ENCODE data around the gene FAM53C. TPM values are rescaled to one million over a fixed set of nuclear protein-coding genes. Genes with fewer than 3 reads are reported as not detected.

The FAM53C gene
- total RNA-seq, 1 donor from 2014 or later = 45.6 TPM

DNA sequence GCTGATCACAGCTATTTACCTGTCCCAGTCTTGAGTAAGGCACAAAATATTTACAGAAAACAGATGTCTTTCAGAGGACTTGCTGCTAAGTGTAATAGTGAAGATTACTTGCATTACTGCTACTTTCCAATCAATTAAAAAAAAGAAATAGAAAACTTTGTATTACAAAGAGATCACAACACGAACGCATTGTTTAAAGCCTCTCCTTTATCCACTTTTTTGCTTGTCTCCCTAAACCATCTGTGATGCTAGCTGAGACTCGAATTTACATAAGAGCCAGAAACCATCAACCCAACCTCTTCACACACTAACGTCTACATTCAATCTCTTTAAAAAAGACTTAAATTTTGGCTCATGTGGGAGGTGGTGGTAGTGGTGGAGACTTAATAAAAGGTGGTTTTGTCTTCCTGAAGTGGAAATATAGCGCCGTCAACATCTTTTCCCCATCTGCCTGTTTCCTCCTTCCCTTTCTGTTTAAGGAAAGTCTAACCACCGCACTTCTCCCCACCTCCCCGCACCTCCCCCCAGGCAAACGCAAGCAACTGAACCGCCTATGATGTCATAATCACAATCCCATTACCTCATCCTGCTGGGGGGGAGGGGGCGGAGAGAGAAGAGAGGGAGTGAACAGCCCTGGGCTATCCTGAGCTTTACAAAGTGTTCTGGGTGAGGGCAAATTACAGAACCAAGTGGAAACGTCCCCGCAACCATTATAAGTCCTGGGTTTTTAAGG lies 948 bp upstream of the FAM53C start:
- peak; percentile 93 for DNase-seq (ENCODE audit: extremely low spot score, unreplicated experiment)

GRCh38 chr5:138338411-138339090 lies 485 bp downstream of the FAM53C start:
- Mint-ChIP-seq H3K36me3 (ENCODE audit: unreplicated experiment) (peaks cover 15% of the 10 kb centered on the region), H3K4me3 (ENCODE audit: unreplicated experiment) (peak overlapping the region; percentile 93), H3K27ac (ENCODE audit: unreplicated experiment) (peak overlapping the region; percentile 99), H3K27me3 (ENCODE audit: unreplicated experiment) (no peaks in the 10 kb centered on the region), H3K9me3 (ENCODE audit: unreplicated experiment) (no peaks in the 10 kb centered on the region), H3K4me1 (ENCODE audit: unreplicated experiment) (peaks cover 35% of the 10 kb centered on the region)
- TF ChIP-seq, protein P1, sequence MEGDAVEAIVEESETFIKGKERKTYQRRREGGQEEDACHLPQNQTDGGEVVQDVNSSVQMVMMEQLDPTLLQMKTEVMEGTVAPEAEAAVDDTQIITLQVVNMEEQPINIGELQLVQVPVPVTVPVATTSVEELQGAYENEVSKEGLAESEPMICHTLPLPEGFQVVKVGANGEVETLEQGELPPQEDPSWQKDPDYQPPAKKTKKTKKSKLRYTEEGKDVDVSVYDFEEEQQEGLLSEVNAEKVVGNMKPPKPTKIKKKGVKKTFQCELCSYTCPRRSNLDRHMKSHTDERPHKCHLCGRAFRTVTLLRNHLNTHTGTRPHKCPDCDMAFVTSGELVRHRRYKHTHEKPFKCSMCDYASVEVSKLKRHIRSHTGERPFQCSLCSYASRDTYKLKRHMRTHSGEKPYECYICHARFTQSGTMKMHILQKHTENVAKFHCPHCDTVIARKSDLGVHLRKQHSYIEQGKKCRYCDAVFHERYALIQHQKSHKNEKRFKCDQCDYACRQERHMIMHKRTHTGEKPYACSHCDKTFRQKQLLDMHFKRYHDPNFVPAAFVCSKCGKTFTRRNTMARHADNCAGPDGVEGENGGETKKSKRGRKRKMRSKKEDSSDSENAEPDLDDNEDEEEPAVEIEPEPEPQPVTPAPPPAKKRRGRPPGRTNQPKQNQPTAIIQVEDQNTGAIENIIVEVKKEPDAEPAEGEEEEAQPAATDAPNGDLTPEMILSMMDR (IDR thresholded peaks at IDR 0.05) = no peak
- no peak for DNase-seq (ENCODE audit: extremely low spot score, unreplicated experiment)

More for the DNA sequence above, 948 bp upstream of the FAM53C start:
- peak overlapping the region; percentile 93 for H3K4me3 Mint-ChIP-seq (ENCODE audit: unreplicated experiment)
- H3K36me3 Mint-ChIP-seq (ENCODE audit: unreplicated experiment) = peaks cover 15% of the 10 kb centered on the region
- no peaks in the 10 kb centered on the region for H3K9me3 Mint-ChIP-seq (ENCODE audit: unreplicated experiment)
- H3K4me1 Mint-ChIP-seq (ENCODE audit: unreplicated experiment) = peaks cover 38% of the 10 kb centered on the region
- H3K27ac Mint-ChIP-seq (ENCODE audit: unreplicated experiment) = peak overlapping the region; percentile 99
- TF ChIP-seq, protein P1 (IDR thresholded peaks at IDR 0.05) = no peak
- H3K27me3 Mint-ChIP-seq (ENCODE audit: unreplicated experiment) = no peaks in the 10 kb centered on the region

GRCh38 chr5:138339091-138339456 lies 1.0 kb downstream of the FAM53C start:
- DNase-seq (ENCODE audit: extremely low spot score, unreplicated experiment) = no peak
- H3K9me3 Mint-ChIP-seq (ENCODE audit: unreplicated experiment) = no peaks in the 10 kb centered on the region
- H3K27me3 Mint-ChIP-seq (ENCODE audit: unreplicated experiment) = no peaks in the 10 kb centered on the region
- peak overlapping the region; percentile 93 for H3K4me3 Mint-ChIP-seq (ENCODE audit: unreplicated experiment)
- H3K36me3 Mint-ChIP-seq (ENCODE audit: unreplicated experiment) = peaks cover 15% of the 10 kb centered on the region
- H3K4me1 Mint-ChIP-seq (ENCODE audit: unreplicated experiment) = peaks cover 35% of the 10 kb centered on the region
- TF ChIP-seq, protein P1 (IDR thresholded peaks at IDR 0.05) = no peak
- peak overlapping the region; percentile 85 for H3K27ac Mint-ChIP-seq (ENCODE audit: unreplicated experiment)

GRCh38 chr5:138339464-138339863 lies 1.4 kb downstream of the FAM53C start:
- peak overlapping the region; percentile 85 for H3K27ac Mint-ChIP-seq (ENCODE audit: unreplicated experiment)
- peaks cover 19% of the 10 kb centered on the region for H3K36me3 Mint-ChIP-seq (ENCODE audit: unreplicated experiment)
- TF ChIP-seq, protein P1 (IDR thresholded peaks at IDR 0.05) = no peak
- no peaks in the 10 kb centered on the region for H3K9me3 Mint-ChIP-seq (ENCODE audit: unreplicated experiment)
- H3K4me1 Mint-ChIP-seq (ENCODE audit: unreplicated experiment) = peaks cover 35% of the 10 kb centered on the region
- DNase-seq (ENCODE audit: extremely low spot score, unreplicated experiment) = no peak
- H3K27me3 Mint-ChIP-seq (ENCODE audit: unreplicated experiment) = no peaks in the 10 kb centered on the region
- peak overlapping the region; percentile 93 for H3K4me3 Mint-ChIP-seq (ENCODE audit: unreplicated experiment)

DNA sequence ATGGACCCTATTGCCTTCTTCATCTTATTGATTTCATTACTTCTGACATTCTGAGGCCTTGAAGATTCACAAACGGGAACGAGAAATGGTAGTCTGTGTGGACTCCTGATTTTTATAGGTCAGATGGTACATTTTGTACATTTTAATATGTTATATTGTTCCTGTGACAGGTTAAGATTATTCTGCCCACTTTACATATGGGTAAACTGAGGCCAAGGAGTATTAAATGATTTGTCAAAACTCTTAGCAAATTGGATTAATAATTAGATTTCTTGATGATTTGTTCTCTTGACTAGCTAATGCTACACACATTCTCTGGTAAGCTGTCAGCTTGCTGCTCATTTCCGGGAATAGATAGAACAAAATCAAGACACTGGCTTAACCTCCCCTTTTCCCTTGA lies 1.9 kb downstream of the FAM53C start:
- peaks cover 35% of the 10 kb centered on the region for H3K4me1 Mint-ChIP-seq (ENCODE audit: unreplicated experiment)
- DNase-seq (ENCODE audit: extremely low spot score, unreplicated experiment) = no peak
- H3K27me3 Mint-ChIP-seq (ENCODE audit: unreplicated experiment) = no peaks in the 10 kb centered on the region
- peaks cover 20% of the 10 kb centered on the region for H3K36me3 Mint-ChIP-seq (ENCODE audit: unreplicated experiment)
- H3K9me3 Mint-ChIP-seq (ENCODE audit: unreplicated experiment) = no peaks in the 10 kb centered on the region
- H3K27ac Mint-ChIP-seq (ENCODE audit: unreplicated experiment) = peak overlapping the region; percentile 9
- peak overlapping the region; percentile 93 for H3K4me3 Mint-ChIP-seq (ENCODE audit: unreplicated experiment)
- TF ChIP-seq, protein P1 (IDR thresholded peaks at IDR 0.05) = no peak
